GM19035 (cell line): ENCODE results near the gene MT1F.
"Not testable (repeated sequence)": the region's sequence is repeated elsewhere in the genome, so short reads cannot be mapped to it uniquely, and the experiment has no call there.

ENCODE experiments used
- ATAC-seq: cut with Tn5 transposase; IDR thresholded peaks from one replicate; pipeline ENCODE4 v1.9.1; 2021; ENCODE audit not compliant: unreplicated experiment

Gene MT1F

GRCh38 chr16:56670620-56670934, 12.8 kb downstream of the MT1F start:
- no peak for ATAC-seq

- not testable (repeated sequence) for ATAC-seq
Measured at GRCh38 chr16:56671691-56672090, 13.9 kb downstream of the MT1F start.

- not testable (repeated sequence) for ATAC-seq
Measured at GRCh38 chr16:56672171-56672570, 14.4 kb downstream of the MT1F start.

- no peak for ATAC-seq
Measured at GRCh38 chr16:56672761-56673536, 15.2 kb downstream of the MT1F start.

GRCh38 chr16:56673921-56674320, 16.2 kb downstream of the MT1F start:
- ATAC-seq = no peak

- ATAC-seq = not testable (repeated sequence)
Measured at GRCh38 chr16:56674570-56674969, 16.8 kb downstream of the MT1F start.

GRCh38 chr16:56675685-56676210, 18.0 kb downstream of the MT1F start:
- ATAC-seq = no peak

- ATAC-seq = no peak
Measured at GRCh38 chr16:56677474-56677873, 19.7 kb downstream of the MT1F start.

GRCh38 chr16:56679078-56679730, 21.4 kb downstream of the MT1F start:
- ATAC-seq = no peak

- ATAC-seq = no peak
Measured at GRCh38 chr16:56679818-56680217, 22.1 kb downstream of the MT1F start.

- peak; percentile 99 for ATAC-seq
Measured at GRCh38 chr16:56681939-56682702, 24.4 kb downstream of the MT1F start, which contains the start of gene MT1X. MT1X (plus strand) TSS chr16:56682470; CDS start chr16:56682541, 71 bp downstream.

- no peak for ATAC-seq
Measured at GRCh38 chr16:56682703-56683397, 25.1 kb downstream of the MT1F start.

GRCh38 chr16:56683424-56684172, 25.8 kb downstream of the MT1F start:
- no peak for ATAC-seq

GRCh38 chr16:56684256-56684925, 26.6 kb downstream of the MT1F start:
- ATAC-seq = no peak

GRCh38 chr16:56684926-56685590, 27.3 kb downstream of the MT1F start:
- no peak for ATAC-seq

- ATAC-seq = no peak
Measured at GRCh38 chr16:56686758-56687157, 29.0 kb downstream of the MT1F start.

GRCh38 chr16:56688762-56689161, 31.0 kb downstream of the MT1F start:
- no peak for ATAC-seq

GRCh38 chr16:56689171-56689570, 31.4 kb downstream of the MT1F start:
- no peak for ATAC-seq
